ENCODE results near the gene DDX43.
"Not testable (repeated sequence)": the region's sequence is repeated elsewhere in the genome, so short reads cannot be mapped to it uniquely, and the experiment has no call there.

- TF ChIP-seq CTCF (conservative IDR thresholded peaks at IDR 0.05 in 1 of 2, IDR thresholded peaks at IDR 0.05 in 1 of 2; ENCODE audit: extremely low read depth in 1 of 2, insufficient read depth in 1 of 2, low read depth in 1 of 2, low read length in 2 of 2); EZH2 (IDR thresholded peaks at IDR 0.05; ENCODE audit: borderline replicate concordance, low read length): not testable (repeated sequence)
Measured at GRCh38 chr6:73459474-73459873, 64.8 kb downstream of the DDX43 start.
